Cardiac fibroblast (primary cell): ENCODE data around the gene HEXA.
A peak's percentile ranks its signal among the peaks of the same experiment; 100 is the strongest.

Experiments
- DNase-seq, 2 donors: peaks; one replicate each; pipeline versions ENCODE4 v3.0.0 to v3.0.0-alpha.2; 2010; ENCODE audit warnings: low read depth in 2 of 2
- H3K4me3 ChIP-seq, 2 donors: replicated peaks in 1 of 2; 1 replicate in 1 of 2; 2 replicates in 1 of 2; pipeline ENCODE4 v1.5.1; 2011; ENCODE audit warnings: low read depth in 2 of 2, low read length in 2 of 2, mild to moderate bottlenecking in 2 of 2, moderate library complexity in 1 of 2
- TF ChIP-seq, protein P1 (sequence below): IDR thresholded peaks from one replicate; pipeline ENCODE4 v1.5.1; 2011; ENCODE audit warnings: low read depth, mild to moderate bottlenecking, low read length, inconsistent platforms

Gene HEXA

DNA sequence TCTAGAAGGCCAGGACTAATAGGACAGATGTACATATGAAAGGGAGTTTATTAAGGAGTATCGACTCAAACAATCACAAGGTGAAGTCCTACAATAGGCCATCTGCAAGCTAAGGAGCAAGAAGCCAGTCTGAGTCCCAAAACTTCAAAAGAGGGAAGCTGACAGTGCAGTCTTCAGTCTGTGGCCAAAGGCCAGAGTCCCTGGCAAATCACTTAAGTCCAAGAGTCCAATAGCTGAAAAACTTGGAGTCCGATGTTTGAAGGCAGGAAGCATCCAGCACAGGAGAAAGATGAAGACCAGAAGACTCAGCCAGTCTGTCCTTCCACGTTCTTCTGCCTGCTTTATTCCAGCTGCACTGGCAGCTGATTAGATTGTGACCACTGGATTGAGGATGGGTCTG lies 44.8 kb downstream of the HEXA start:
- TF ChIP-seq, protein P1, sequence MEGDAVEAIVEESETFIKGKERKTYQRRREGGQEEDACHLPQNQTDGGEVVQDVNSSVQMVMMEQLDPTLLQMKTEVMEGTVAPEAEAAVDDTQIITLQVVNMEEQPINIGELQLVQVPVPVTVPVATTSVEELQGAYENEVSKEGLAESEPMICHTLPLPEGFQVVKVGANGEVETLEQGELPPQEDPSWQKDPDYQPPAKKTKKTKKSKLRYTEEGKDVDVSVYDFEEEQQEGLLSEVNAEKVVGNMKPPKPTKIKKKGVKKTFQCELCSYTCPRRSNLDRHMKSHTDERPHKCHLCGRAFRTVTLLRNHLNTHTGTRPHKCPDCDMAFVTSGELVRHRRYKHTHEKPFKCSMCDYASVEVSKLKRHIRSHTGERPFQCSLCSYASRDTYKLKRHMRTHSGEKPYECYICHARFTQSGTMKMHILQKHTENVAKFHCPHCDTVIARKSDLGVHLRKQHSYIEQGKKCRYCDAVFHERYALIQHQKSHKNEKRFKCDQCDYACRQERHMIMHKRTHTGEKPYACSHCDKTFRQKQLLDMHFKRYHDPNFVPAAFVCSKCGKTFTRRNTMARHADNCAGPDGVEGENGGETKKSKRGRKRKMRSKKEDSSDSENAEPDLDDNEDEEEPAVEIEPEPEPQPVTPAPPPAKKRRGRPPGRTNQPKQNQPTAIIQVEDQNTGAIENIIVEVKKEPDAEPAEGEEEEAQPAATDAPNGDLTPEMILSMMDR, result no peak
- no peak for DNase-seq
- H3K4me3 ChIP-seq, result no peak overlapping the region

DNA sequence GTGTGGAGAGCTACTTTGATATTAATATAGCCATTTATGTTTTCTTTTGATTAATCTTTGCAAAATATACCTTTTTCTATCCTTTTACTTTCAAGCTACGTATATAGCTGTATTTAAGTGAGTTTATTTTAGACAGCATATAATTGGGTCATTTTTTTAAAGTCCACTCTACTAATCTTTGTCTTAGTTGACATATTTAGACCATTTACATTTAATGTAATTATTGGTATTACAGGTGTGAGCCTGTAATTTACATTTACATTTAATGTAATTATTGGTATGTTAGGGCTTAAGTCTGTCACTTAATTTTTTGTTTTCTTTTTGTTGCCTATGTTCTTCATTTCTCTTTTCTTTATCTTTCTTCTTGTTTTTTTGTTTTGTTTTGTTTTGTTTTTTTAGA lies 52.1 kb downstream of the HEXA start:
- no peak overlapping the region for H3K4me3 ChIP-seq
- no peak for DNase-seq
- TF ChIP-seq, protein P1, result no peak

GRCh38 chr15:72319985-72320671 lies 55.7 kb downstream of the HEXA start, which contains the start of gene CELF6:
CELF6 (minus strand) TSS chr15:72320157; CDS start chr15:72319874, 283 bp downstream.
- peak within 1 kb of the TSS; percentile 49 to 62 for H3K4me3 ChIP-seq
- TF ChIP-seq, protein P1, result no peak
- DNase-seq, result peak; percentile 67 to 85

DNA sequence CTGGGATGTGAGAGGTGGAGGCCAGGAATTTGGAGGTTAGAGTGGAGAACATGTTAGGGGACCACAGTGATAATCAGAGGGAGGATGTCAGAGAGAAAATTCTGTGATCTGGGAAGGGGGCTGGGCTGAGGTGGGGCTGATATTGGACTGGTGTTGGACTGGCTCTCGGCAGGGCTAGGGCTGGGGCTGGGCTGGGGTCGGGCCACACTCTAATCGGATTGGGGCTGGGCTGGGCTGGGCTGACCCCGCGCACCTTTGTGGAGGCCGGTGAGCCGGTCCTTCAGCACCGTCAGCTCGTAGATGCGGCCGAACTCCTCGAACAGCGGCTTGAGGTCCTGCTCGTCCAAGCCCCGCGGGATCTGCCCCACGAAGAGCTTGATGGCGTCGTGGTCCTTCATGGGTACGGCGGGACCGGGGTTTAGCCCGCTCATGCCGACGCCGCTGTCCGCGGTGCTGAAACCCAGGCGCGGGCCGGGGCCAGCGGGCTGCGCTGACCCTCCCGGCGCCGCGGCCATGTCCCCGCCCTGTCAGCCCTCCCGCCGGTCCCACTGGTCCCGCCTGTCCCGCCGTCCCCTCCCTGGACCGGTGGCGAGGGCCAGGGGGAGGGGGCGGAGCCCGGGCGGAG lies 56.3 kb downstream of the HEXA start:
- peak; percentile 43 to 67 for DNase-seq
- peak overlapping the region in 1 of 2 donors; percentile 62 for H3K4me3 ChIP-seq
- TF ChIP-seq, protein P1, result no peak

GRCh38 chr15:72318408-72318942 lies 57.3 kb downstream of the HEXA start:
- no peak for DNase-seq
- TF ChIP-seq, protein P1, result no peak
- H3K4me3 ChIP-seq, result no peak overlapping the region

DNA sequence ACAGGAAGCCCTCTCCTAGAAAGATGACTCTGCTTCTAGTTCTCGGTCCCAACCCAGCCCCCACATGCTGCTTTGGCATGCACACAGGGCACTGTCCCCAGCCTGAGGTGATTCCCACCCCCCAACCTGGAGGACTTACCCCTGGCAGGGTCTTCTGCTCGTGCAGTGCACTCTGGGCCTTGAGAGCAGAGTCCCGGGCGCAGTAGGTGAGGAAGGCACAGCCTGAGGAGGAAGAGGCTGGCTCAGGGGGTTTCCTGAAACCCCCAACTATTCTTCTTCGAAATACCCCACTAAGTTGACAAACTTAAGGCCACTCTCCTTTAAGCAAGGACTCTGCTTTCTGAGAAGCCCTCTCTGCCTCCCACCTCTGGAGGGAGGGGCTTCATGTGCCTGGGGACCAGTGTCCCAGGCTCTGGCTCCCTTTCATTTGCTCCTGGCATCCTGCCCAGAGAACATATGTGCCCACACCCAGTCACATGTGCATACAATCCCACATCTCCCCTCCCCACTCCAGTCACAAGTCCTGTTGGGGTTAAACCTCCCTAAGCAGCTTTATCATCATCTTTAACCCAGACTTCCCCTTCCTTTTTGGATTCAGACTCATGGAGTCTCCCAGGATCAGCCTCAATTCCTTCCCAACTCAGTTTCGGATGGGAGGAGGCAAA lies 60.0 kb downstream of the HEXA start:
- peak in 1 of 2 donors; percentile 29 for DNase-seq

More for the DNA sequence above, 60.0 kb downstream of the HEXA start:
- no peak overlapping the region for H3K4me3 ChIP-seq
- TF ChIP-seq, protein P1, result no peak
